Activated naive CD4-positive, alpha-beta T cell treated with Interleukin-2 at 50 U/mL for 16 hours (primary cell): ENCODE data around the gene MXD3.
"Not testable (repeated sequence)": the region's sequence is repeated elsewhere in the genome, so short reads cannot be mapped to it uniquely, and the experiment has no call there.

Source experiments
- DNase-seq: peaks from one replicate; pipeline ENCODE4 v3.0.0-alpha.2; 2020

Gene MXD3

DNA sequence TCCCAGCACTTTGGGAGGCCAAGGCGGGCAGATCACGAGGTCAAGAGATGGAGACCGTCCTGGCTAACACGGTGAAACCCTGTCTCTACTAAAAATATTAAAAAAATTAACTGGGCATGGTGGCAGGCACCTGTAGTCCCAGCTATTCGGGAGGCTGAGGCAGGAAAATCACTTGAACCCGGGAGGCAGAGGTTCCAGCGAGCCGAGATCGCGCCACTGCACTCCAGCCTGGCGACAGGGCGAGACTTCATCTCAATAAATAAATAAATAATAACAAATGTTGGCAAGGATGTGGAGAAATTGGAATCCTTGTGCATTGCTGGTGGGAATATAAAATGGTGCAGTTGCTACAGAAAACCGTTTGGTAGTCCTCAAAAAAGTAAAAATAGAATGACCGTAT is 31.3 kb upstream of the MXD3 start:
- not testable (repeated sequence) for DNase-seq

DNA sequence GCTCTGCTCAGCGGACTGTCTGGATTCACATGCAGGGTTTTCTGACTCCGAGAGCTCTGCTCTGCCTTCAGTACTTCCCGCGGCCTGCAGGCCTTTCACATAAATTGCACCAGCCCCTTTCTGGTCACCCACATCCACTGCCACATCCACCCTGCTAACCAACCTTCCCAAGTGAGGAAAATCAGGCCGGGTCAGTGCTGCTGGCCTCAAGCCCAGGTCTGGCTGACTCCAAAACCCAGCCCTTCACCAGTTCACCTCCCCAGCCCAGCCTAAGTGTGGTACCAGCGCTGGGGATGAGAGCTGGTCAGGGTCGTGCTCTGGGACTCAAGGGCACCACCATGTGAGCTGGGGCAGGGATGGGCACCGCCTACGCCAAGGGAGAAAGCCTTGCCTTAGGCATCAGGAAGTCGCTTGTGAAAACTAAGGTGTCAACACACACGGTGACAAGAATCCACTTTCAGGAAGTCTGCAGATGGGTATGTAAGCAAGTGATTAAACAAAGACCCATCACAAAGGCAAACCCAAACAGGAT is 27.5 kb upstream of the MXD3 start:
- DNase-seq: no peak

DNA sequence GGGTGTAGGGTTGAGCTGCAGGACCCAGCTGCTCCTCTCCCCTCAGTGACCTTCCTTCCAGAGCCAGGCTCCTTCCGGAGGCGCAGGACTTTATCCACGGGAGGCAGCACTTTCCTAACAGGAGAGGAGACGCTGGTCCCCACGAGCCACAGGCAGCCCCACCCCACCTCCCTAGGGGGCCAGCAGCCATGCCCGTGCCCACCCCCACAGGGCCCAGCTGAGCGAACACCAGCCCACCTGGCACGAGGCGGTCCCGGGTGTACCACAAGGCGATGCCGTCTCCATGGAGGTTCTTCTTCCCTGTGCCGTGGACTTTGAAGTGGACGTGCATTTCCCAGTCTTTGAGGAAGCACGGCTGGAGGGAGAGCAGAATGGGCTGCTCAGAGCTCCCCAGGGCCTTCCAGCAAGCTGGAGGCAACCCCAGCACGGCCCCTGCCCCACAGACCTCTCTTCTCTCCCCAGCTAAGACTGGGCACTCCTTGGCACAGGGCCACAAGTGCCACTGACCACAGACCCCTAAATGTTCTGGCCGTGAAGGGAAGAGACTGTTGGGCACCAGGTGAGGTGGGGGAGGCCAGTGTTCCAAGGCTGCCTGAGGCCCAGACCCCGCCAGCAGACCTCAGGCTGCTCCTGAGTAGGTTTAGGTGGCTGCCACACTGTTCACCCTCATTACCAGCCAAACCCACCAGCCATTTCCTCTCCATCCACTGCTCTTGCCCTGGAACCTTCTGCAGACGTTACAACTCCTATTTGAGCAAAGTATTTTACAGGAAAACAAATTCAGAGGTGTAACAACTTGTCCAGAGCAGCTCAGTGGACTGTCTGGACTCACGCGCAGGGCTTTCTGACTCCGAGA is 26.8 kb upstream of the MXD3 start:
- no peak for DNase-seq

DNA sequence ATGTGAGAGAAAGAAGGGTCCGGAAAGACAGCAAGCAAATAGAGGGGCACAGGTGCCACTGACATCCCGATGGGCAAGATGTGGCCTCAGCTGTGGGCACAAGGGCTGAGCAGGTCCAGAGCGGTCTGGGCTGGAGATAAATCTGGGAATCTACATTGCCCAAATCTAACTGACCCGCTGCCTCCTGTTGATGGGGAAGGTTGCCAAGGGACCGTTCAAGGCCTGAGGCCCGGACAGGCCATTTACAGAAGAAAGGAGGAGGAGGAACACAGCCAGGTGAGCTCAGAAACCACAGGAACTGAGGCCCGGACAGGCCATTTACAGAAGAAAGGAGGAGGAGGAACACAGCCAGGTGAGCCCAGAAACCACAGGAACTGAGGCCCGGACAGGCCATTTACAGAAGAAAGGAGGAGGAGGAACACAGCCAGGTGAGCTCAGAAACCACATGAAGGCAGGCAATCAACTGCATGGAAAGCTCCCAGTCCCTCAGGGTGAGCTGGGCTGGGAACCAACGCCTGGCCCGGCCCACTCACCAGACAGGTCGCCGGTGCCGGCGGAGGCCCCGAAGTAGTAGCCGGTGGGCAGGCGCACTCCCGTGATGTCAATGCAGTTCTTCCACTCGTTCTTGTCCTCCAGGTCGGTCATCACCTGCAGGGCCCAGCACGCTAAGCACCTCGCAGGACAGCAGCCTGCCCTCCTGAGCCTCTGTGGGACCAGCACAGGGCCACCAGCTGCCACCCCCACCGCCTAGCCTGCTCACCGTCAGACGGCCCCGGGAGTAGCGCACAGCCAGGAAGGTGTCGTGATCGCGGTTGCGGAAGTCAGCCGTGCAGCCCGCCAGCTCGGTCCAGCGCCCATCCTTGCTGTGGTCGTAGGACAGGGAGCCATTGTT is 25.2 kb upstream of the MXD3 start:
- DNase-seq: no peak

DNA sequence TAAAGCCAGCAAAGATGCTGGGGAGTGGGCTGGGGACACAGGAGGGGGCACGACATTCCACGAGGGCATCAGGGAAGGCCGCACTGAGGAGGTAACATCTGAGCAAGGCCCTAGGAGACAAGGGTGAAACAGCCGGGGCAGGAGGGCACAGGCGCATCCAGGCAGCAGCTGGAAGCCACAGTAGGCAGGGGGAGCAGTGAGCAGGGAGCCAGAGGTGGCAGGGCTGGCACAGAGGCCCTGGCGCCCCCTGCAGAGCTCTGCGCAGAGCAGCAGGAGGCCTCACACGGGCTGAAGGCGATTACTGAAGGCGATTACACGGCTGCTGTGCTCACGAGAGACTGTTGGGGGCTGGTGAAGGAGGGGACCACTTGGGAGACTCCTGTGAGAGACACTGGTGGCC is 24.4 kb upstream of the MXD3 start:
- DNase-seq: no peak

DNA sequence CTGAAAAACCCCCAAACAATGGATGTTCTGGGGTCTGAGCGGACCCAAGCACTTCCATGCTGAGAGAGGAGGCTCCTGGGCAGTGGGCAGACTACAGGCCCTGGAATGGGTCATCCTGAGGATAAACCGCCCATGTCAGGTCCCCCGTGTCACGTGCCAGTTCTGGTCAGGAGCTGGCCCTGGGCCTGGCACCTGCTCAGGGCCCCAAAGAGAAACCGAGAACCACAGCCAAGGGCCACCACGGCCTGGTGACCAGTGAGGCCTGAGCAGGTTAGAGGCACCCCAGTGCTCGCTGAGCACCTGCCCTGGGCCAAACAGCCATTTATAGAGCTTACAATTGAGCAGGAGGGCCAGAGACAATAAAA is 24.0 kb upstream of the MXD3 start:
- DNase-seq: no peak

DNA sequence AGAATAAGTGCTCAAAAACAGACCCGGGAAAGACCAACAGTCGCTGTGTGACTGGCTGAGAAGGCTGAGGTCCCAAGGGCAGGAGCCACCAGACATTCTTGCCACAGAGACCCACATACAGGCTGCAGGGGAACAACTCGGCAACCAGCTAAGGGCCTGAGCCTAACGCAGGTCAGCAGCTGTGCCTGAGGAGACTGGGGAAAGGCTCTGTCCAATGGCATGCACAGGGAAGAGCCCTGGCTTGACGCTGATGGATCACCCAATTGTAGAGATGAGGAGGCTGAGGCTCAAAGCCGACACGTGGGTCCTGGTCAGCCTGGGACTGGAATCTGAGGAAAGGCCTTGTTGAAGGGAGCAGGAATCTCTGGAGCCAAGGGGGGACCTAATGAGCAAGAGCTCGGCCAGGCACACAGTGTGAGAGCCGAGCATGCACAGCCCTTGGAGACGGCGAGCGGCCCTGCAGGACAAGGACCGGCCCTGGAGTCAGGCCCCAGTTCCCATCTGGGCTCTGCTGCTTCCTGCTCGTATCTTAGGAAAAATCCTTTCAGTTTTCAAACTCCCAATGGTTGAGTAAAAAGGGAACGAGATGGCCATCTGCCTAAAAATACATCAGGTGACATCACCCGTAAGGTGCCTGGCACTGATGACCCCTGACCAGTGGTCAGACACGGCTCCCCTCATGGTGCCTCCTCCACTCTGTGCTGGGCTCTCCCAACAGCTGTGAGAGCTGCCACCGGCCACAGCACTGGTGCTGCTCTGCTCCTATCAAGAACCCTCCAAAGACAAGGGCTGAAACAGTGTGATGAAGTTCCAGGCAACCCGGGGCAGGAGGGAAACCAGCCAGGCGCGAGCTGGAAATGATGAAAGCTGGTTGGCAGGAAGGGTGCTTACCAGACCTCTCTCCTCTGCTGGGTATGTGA is 23.3 kb upstream of the MXD3 start:
- DNase-seq: no peak

DNA sequence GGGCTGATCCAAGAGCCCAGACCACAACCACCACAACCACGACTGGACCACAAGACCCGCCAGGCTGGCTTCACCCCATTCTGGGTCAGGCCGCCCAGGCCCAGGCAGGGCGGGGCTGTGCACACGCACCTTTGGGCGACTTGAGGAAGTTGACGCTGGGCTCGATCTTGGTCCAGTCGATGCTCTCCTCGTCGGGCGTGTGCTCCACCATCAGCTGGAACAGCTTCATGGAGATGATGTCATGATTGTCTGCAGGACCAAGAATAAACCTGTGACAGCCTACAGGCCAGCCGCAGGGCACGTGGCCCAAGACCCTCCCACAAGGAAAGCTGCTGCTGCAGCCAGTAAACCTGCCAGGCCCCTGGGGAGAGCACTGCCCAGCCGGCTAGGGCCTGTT is 22.5 kb upstream of the MXD3 start:
- DNase-seq: no peak

DNA sequence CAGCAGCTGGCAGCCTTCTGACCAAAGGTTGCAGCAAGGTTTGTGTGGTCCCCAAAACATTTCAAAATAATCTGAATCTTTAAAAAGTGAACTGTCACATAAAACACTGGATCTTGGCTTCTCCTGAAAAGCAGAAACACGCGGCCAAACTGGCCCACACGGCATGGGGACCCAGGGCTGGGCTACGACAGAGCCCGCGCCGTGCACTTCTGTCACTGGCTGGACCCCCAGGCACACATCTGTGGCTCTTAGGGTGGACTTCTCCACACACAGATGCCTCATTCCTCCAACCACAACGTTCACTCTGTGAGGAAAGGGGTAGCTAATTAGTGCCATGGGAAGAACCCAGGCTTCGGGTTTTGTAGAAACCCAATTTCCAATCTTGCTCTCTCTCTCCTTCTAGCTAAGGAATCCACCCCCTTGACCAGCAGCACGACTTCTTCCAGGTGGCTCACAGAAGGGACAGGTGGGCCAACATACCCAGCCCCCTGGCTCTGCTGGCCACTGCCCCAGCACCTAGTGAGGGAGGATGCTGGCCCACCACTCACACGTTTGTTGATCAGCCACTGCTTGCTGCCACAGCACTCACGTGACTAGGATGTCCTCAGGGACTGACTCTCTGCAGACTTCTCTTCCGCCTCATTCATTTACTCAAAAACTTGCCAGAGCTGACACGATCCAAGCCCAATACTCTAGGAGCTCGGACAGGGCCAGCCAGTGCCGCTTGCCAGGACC is 21.9 kb upstream of the MXD3 start:
- DNase-seq: no peak

DNA sequence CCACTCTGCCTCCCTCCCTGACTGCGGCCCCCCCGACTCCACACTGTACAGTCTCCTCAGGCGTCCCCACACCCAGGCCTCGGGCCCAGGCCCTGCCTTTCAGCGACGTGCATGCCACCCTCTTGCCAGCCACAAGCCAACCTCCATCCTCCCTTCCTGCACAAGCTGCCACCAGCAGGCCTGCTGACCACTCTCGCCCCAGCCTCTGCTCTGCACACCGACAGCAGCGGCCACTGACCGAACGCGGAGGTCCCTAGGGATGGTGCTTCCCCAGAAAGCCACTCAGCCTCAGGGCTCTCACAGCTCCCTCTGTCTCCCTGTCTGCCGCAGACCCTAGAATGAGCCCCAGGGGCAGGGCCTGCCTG is 21.2 kb upstream of the MXD3 start:
- no peak for DNase-seq

DNA sequence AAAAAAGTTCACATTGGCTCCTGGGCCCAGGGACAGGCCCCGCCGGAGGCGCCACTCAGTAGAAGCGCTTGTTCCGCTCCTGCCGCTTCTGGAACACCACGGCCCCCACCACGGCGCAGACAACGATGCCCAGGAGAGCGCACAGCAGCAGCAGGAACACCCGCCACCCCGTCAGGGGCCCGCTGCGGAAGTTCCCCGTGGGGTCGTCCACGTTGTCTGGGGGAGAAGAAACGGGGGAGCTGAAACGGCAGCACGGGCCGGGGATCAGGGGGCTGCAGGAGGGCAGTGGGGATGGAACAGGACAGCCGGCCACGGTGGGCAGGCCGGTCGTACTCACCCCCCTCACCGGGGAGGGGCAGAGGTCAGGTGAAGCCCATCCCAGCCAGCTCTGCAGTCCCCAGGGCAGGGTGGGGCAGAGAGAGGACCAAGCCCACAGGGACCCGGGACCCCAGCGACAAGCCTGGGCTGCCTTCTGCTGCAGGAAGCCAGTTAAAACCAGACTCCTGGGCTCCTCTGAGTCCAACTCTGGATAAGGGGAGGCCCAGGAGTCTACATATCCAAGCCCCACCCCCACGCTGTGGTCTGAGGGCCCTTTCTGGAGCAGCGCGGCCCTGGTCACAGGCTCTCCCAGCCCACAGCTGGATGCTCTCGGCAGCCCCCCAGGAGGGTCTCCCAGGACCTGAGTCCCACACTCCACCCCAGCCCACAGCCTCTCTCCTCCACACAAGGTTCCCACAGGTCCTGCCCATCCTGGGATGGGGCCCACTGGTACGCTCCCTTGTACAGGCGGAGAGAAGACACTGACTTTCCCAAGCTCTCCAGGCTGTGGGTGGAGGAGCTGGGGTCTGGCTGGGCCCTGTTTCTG is 20.6 kb upstream of the MXD3 start:
- DNase-seq: no peak

DNA sequence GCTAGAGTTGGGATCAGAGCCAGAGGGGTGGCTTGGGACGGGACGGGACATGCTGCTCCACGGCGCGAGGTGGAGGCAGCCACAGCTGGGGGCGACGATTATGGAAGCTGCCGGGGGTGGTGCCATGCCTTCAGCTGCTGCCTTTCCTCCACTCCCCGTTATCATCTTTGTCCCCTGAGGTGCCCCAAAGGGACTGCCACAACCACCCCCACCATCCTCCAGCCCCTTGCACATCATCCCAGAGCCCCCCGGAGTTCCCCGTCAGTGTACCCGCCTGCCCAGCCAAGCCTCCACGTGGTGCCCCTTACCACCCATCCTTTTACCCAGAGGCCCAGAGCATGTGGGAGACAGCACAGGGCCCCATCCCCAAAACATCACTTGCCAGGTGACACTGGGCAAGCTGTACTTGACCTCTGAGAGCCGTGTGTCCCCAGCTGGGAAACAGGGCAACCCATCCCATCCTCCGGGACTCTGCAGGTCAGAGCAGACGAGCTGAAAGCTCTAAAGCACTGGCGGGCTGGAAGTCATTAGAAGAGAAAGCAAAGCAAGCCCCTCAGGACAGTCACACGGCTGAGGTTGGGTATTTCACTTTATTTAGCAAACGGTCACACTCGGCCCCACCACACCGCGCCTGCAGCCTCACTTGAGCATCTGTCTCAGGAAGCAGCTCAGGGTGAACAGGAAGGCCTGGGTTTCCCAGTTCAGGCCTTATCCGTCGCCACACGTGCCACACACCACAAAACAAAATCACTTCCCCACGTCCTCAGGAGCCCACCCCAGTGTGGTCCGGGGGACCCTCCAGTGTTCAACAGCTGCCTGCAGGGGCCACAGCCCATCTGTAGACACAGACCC is 19.5 kb upstream of the MXD3 start:
- no peak for DNase-seq

DNA sequence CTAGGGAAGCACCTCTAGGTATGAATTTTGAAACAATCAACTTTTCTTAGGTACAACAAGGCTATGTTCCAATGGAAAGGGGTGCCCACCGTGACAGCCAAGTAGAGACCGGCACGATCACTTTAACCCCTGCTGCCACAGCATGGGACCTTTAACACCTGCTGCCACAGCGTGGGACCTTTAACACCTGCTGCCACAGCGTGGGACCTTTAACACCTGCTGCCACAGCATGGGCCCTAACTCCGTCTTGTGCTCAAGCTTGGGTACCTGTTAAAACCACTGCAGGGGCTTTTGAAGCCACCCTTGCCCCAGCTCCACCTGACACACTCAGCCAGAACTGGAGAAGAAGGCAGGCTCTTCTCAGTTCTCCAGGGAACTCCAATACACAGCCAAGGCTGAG is 18.2 kb upstream of the MXD3 start:
- DNase-seq: no peak

DNA sequence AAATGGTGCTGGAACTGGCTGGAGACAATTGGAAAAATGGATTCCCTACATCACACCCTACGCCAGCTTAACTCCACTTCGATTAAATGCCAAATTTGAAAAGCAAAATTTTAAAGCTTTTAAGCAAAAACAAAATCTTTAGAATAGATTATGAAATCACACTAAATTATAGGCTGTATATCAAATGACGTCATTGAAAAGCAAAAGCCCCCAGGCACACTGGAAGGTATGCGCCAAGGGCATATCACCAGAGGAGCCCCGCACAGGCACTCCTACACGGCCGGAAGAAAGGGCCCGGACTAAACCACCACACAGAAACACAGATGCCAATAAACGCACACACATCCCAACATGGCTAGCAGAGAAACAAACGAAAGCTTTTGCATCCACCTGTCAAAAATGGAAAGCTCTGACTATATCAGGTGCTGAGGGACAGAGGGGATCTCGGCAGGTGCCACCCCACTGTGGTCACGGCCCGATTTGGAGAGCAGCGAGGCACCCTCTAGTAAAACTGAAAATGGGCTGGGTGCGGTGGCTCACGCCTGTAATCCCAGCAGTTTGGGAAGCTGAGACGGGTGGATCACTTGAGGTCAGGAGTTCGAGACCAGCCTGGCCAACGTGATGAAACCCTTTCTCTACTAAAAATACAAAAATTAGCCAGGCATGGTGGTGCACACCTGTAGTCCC is 17.0 kb upstream of the MXD3 start:
- no peak for DNase-seq

DNA sequence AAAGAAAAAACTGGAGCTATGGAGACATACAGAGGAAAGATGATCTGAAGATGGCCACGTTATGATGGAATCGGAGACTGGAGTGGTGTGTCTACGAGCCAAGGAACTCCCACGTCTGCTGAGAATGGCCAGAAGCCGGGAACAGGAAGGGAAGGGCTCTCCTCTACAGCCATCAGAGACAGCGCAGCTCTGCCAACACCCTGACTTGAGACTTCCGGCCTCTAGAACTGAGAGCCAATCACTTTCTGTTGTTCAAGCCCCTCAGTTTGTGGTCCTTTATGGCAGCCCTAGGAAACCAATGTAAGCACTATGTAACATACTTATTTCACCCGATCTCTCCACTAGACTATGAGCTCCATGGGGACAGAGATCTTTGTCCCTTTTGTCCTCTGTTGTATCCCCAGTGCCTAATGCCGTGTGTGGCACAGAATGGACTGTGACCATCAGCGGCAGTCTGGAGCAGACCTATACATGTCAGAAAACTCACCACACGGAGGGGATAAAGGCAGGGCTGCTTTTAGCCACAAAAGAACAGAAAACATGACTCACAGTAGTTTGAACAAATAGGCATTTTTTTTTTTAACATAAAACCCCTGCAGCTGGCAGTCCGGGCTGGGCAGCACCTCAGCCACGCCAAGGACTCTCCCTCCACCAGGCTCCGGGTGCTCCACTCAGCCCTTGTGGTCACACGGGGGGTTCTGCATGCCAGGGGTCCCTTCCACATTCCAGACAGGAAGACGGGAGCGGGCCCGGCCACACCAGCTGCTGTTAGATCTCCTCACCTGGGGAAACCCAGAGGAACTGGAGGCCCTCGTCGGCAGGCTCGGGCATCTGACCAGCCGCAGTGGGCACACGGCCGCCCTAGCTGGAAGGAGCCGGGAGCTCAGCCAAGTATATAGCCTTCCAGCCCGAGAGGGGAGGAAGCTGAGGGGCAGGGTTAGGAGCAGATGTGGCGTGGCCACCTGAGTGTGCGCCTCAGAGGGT is 16.1 kb upstream of the MXD3 start:
- DNase-seq: no peak

DNA sequence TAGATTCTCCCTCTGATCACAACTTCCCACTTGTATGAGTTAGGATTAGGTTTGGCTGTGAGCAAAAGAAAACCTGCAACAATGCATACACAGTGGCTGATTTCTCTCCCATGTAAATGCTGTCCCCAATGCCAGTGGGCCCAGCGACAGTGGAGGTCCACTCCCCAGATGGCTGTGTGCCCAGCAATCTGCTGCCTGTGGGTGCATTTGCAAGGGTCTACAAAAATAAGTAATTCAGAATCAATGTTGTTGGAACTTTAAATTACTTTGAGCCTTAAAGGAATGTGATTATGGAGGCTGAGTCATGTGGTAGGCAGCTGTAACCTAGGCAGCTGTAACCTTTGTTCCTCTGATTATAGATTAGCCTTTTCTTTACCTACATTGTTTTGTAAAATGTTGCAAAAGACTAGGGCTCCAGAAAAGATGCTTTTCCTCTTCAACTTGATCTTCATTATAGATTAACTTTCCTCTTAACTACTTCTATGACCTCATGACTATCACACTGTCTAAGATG is 14.2 kb upstream of the MXD3 start:
- DNase-seq: no peak

DNA sequence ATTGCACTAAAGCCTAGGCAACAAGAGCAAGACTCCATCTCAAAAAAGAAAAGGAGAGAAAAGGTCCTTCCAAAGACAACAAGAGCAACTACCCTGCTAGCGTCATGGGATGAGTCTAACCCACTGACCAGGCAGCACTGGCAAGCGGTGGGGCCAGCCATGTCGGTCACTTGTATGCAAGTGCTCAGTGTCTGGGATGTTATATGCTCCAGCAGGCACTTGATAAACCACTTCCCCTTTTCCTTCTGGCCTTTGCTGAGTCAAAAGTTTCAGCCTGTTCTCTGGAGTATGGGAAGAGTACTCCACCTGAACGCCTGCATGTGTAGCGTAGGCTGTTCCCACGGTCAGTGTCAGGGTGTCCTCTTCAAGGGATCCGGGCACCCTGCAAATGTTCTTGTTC is 9.2 kb upstream of the MXD3 start:
- DNase-seq: no peak
